Hematopoietic multipotent progenitor cell treated with erythropoietin and hydrocortisone succinate and interleukin-3 and kit ligand, for 4 days (in vitro differentiated cells): Measurements from ENCODE around the gene SMOC1.

Source experiments
- DNase-seq: peaks from one replicate; pipeline ENCODE4 v3.0.0-alpha.2; 2015

The SMOC1 gene

GRCh38 chr14:69879175-69880043, at the start of gene SMOC1:
SMOC1 (plus strand) TSS chr14:69879416; CDS start chr14:69879679, 263 bp downstream.
- peak; percentile 37 for DNase-seq

- peak; percentile 20 for DNase-seq
Observed at GRCh38 chr14:69838881-69839416, 40.3 kb upstream of the SMOC1 start.

GRCh38 chr14:69839661-69840060, 39.6 kb upstream of the SMOC1 start:
- no peak for DNase-seq

- DNase-seq: no peak
Observed at GRCh38 chr14:69841656-69842055, 37.6 kb upstream of the SMOC1 start.

- no peak for DNase-seq
Observed at GRCh38 chr14:69842686-69843420, 36.4 kb upstream of the SMOC1 start.

- no peak for DNase-seq
Observed at GRCh38 chr14:69844171-69844570, 35.0 kb upstream of the SMOC1 start.

- DNase-seq: no peak
Observed at GRCh38 chr14:69845050-69845581, 34.1 kb upstream of the SMOC1 start.

GRCh38 chr14:69845787-69846186, 33.4 kb upstream of the SMOC1 start:
- no peak for DNase-seq

GRCh38 chr14:69848156-69848555, 31.1 kb upstream of the SMOC1 start:
- no peak for DNase-seq

- DNase-seq: no peak
Observed at GRCh38 chr14:69848903-69849391, 30.3 kb upstream of the SMOC1 start.

- DNase-seq: no peak
Observed at GRCh38 chr14:69850086-69850735, 29.0 kb upstream of the SMOC1 start.

GRCh38 chr14:69850736-69851112, 28.5 kb upstream of the SMOC1 start:
- DNase-seq: no peak

- no peak for DNase-seq
Observed at GRCh38 chr14:69852531-69853321, 26.5 kb upstream of the SMOC1 start.

GRCh38 chr14:69853774-69854173, 25.4 kb upstream of the SMOC1 start:
- DNase-seq: no peak

- DNase-seq: no peak
Observed at GRCh38 chr14:69854598-69854997, 24.6 kb upstream of the SMOC1 start.

- no peak for DNase-seq
Observed at GRCh38 chr14:69855180-69855832, 23.9 kb upstream of the SMOC1 start.

- no peak for DNase-seq
Observed at GRCh38 chr14:69858801-69859200, 20.4 kb upstream of the SMOC1 start.

- DNase-seq: no peak
Observed at GRCh38 chr14:69859591-69859990, 19.6 kb upstream of the SMOC1 start.

- no peak for DNase-seq
Observed at GRCh38 chr14:69860221-69860620, 19.0 kb upstream of the SMOC1 start.

- no peak for DNase-seq
Observed at GRCh38 chr14:69861025-69861569, 18.1 kb upstream of the SMOC1 start.

GRCh38 chr14:69863083-69863482, 16.1 kb upstream of the SMOC1 start:
- no peak for DNase-seq
